GM19240 (cell line): ENCODE data around the gene ABTB2.

ENCODE experiments used
- DNase-seq: peaks from one replicate; pipeline ENCODE4 v3.0.0; 2011; ENCODE audit warnings: low spot score; ENCODE audit not compliant: insufficient read length

The ABTB2 gene

GRCh38 chr11:34316347-34317035 lies 41.3 kb downstream of the ABTB2 start:
- no peak for DNase-seq

- no peak for DNase-seq
Measured at GRCh38 chr11:34315394-34315793, 42.4 kb downstream of the ABTB2 start.

GRCh38 chr11:34314936-34315335 lies 42.9 kb downstream of the ABTB2 start:
- no peak for DNase-seq

- no peak for DNase-seq
Measured at GRCh38 chr11:34314176-34314575, 43.6 kb downstream of the ABTB2 start.

GRCh38 chr11:34313099-34313517 lies 44.7 kb downstream of the ABTB2 start:
- no peak for DNase-seq

- DNase-seq = no peak
Measured at GRCh38 chr11:34311126-34311525, 46.7 kb downstream of the ABTB2 start.

- DNase-seq = no peak
Measured at GRCh38 chr11:34309965-34310364, 47.8 kb downstream of the ABTB2 start.

- DNase-seq = no peak
Measured at GRCh38 chr11:34308913-34309585, 48.8 kb downstream of the ABTB2 start.

GRCh38 chr11:34308049-34308912 lies 49.5 kb downstream of the ABTB2 start:
- no peak for DNase-seq

- no peak for DNase-seq
Measured at GRCh38 chr11:34305780-34306179, 52.0 kb downstream of the ABTB2 start.

- DNase-seq = no peak
Measured at GRCh38 chr11:34305193-34305592, 52.6 kb downstream of the ABTB2 start.

GRCh38 chr11:34303028-34303570 lies 54.7 kb downstream of the ABTB2 start:
- no peak for DNase-seq

- peak; percentile 32 for DNase-seq
Measured at GRCh38 chr11:34302046-34302921, 55.5 kb downstream of the ABTB2 start.

GRCh38 chr11:34300926-34301295 lies 56.9 kb downstream of the ABTB2 start:
- DNase-seq = no peak

GRCh38 chr11:34300026-34300925 lies 57.5 kb downstream of the ABTB2 start:
- no peak for DNase-seq

GRCh38 chr11:34299284-34299972 lies 58.4 kb downstream of the ABTB2 start:
- no peak for DNase-seq

GRCh38 chr11:34298871-34299270 lies 58.9 kb downstream of the ABTB2 start:
- no peak for DNase-seq

GRCh38 chr11:34296412-34296811 lies 61.4 kb downstream of the ABTB2 start:
- DNase-seq = no peak

- no peak for DNase-seq
Measured at GRCh38 chr11:34292546-34292945, 65.3 kb downstream of the ABTB2 start.
